ENCODE measurements around the gene DNLZ. TPM values are rescaled to one million over a fixed set of nuclear protein-coding genes. Genes with fewer than 3 reads are reported as not detected.

Gene DNLZ
- total RNA-seq, 2 donors from 2014 or later = 39.4 to 41.3 TPM

DNA sequence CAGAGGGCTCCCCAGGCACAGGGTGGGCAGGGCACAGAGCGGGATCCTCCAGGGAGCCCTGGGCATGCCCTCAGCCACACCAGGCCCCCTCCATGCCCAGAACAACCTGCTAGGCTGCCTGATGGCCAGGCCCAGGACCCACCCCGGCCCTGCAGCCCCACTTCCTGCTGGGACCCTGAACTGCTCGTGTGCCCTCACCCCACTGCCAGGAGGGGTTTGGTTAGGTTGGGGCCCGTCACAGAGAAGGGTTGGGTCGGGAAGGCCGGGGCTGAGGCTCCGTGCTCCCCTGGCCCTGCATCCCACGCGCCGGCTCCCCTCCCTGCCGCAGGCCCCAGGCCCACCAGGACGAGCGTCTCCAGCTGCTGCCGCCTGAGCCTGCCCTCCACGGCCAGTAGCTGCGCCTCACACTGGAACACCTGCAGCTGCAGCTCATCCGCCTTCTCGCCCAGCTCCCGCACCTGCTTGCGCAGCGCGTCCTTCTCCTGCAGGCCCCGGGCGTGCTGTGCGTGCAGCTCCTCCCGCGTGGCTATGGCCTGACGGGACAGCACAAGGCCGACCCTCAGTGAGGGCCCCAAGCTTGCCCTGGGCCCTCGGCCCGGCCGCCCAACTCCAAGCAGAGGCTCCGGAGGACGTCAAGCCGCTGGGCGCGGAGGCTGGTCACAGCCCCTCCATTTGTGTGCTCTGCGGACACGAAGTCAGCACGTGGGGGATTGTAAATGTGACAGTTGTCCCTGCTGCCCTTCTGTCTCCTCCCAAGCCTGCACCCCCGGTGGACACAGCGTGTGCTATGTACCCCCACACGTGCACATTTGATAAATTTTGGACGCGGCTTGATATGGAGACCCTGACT, 4.0 kb upstream of the DNLZ start:
- H3K36me3 ChIP-seq = no peaks in the 10 kb centered on the region
- H3K27me3 ChIP-seq (replicated peaks; ENCODE audit: insufficient read depth) = no peaks in the 10 kb centered on the region
- H3K9me3 ChIP-seq = no peaks in the 10 kb centered on the region
- ATAC-seq (ENCODE audit: insufficient number of reproducible peaks, low FRiP score, low read depth) (no peak), DNase-seq (ENCODE audit: low spot score) (no peak)
- TF ChIP-seq, protein P1, sequence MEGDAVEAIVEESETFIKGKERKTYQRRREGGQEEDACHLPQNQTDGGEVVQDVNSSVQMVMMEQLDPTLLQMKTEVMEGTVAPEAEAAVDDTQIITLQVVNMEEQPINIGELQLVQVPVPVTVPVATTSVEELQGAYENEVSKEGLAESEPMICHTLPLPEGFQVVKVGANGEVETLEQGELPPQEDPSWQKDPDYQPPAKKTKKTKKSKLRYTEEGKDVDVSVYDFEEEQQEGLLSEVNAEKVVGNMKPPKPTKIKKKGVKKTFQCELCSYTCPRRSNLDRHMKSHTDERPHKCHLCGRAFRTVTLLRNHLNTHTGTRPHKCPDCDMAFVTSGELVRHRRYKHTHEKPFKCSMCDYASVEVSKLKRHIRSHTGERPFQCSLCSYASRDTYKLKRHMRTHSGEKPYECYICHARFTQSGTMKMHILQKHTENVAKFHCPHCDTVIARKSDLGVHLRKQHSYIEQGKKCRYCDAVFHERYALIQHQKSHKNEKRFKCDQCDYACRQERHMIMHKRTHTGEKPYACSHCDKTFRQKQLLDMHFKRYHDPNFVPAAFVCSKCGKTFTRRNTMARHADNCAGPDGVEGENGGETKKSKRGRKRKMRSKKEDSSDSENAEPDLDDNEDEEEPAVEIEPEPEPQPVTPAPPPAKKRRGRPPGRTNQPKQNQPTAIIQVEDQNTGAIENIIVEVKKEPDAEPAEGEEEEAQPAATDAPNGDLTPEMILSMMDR (IDR thresholded peaks at IDR 0.05) = no peak
- no peak overlapping the region for H3K4me3 ChIP-seq
- peaks cover 5 to 12% of the 10 kb centered on the region in 2 donors for H3K4me1 ChIP-seq (ENCODE audit: control insufficient read depth in 1 of 2, low read depth in 2 of 2)
- H3K27ac ChIP-seq = no peak overlapping the region

DNA sequence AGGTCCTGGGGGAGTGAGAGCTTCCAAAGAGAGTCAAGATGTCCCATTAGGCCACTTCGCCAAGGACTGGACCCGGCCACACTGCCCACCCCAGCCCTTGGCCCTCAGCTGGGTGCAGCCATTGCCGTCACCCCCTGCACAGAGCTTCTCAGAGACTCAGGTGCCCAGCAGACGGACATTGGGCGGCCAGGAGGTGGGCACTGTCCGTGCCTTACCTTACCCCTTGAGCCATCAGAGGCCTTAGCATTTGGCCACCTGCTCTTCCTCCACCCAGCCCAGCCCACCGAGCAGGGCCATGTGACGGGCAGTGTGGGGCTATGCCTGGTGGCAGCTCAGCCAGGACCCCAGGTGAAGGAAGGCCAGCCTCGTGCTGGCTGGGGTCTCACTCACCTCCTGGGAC, 3.3 kb upstream of the DNLZ start:
- Histone ChIP-seq H3K9me3 (no peaks in the 10 kb centered on the region), H3K4me1 (ENCODE audit: control insufficient read depth in 1 of 2, low read depth in 2 of 2) (peaks cover 5 to 16% of the 10 kb centered on the region in 2 donors), H3K36me3 (no peaks in the 10 kb centered on the region), H3K4me3 (no peak overlapping the region), H3K27me3 (replicated peaks; ENCODE audit: insufficient read depth) (no peaks in the 10 kb centered on the region), H3K27ac (no peak overlapping the region)
- TF ChIP-seq, protein P1 (IDR thresholded peaks at IDR 0.05) = no peak
- no peak for DNase-seq (ENCODE audit: low spot score)
- no peak for ATAC-seq (ENCODE audit: insufficient number of reproducible peaks, low FRiP score, low read depth)

DNA sequence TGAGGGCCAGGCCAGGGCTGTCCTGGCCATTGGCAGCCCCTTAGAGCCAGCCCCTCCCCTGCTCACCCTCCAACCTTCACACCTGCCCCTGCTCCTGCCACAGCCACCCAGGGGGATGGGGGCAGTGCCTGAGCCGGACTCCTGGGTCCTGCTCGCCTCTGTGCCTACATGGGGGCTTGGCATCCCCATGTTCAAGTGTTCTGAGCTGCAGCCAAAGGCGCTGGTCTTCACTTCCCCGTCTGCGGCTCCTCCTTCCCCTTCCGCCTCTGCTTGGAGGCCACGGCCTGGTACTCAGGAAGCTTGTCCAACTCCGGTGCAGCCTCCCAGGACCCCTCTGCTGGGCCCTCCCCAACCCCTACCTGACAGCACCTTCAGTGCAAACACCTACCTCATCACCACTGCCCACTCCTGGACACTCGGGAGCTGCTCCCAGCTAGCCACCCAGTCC, 2.3 kb upstream of the DNLZ start:
- H3K4me3 ChIP-seq = no peak overlapping the region
- no peaks in the 10 kb centered on the region for H3K27me3 ChIP-seq (replicated peaks; ENCODE audit: insufficient read depth)
- TF ChIP-seq, protein P1 (IDR thresholded peaks at IDR 0.05) = no peak
- DNase-seq (ENCODE audit: low spot score) (no peak), ATAC-seq (ENCODE audit: insufficient number of reproducible peaks, low FRiP score, low read depth) (no peak)
- H3K4me1 ChIP-seq (ENCODE audit: control insufficient read depth in 1 of 2, low read depth in 2 of 2) = peaks cover 5 to 18% of the 10 kb centered on the region in 2 donors
- no peak overlapping the region for H3K27ac ChIP-seq
- H3K9me3 ChIP-seq = no peaks in the 10 kb centered on the region
- H3K36me3 ChIP-seq = no peaks in the 10 kb centered on the region

DNA sequence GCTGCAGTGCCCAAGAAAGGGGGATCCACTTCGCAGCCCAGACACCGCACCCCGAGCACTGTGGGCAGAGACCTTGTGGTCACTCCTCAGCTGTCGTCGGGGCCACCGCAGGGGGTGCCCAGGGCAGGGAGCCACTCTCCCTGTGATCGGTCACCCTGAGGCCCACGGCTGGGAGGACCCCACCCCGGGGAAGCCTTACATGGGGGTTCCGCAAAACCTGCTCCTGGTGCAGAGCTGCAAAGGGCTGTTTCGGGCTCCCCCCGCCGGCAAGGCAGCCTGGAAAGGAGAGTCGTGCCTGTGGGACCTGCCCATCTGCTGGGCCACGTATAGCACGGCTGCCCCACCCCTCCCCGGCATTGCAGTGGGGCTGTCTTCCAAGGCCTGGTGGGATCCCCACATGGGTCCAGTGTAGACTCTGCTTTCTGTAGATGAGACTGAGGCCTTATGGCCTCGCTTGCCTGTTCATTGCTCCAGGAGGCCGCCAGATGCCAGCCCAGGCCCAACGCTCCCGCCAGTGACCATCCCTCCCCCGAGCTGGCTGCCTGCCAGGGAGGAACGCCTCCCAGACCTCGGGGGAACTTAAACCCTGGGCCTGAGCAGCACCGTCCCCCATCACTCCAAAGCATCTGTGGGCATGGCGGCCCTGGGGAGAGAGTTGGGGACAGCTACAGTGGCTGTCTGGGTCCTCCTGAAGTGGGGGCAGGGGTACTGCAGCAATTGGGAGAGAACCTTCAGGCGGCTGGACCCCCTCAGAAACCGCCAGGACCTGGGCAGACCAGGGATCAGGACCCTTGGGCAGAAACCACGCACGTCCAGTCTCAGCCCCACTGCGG, 1.6 kb upstream of the DNLZ start:
- TF ChIP-seq, protein P1 (IDR thresholded peaks at IDR 0.05) = no peak
- DNase-seq (ENCODE audit: low spot score) (no peak), ATAC-seq (ENCODE audit: insufficient number of reproducible peaks, low FRiP score, low read depth) (no peak)
- no peak overlapping the region for H3K27ac ChIP-seq
- H3K4me1 ChIP-seq (ENCODE audit: control insufficient read depth in 1 of 2, low read depth in 2 of 2) = peaks cover 5 to 21% of the 10 kb centered on the region in 2 donors
- H3K9me3 ChIP-seq = no peaks in the 10 kb centered on the region
- H3K36me3 ChIP-seq = no peaks in the 10 kb centered on the region
- H3K27me3 ChIP-seq (replicated peaks; ENCODE audit: insufficient read depth) = no peaks in the 10 kb centered on the region
- no peak overlapping the region for H3K4me3 ChIP-seq

All from thoracic aorta (tissue), 2 donors.